Endothelial cell of umbilical vein (primary cell): ENCODE measurements around the gene BOLA2B. TPM values are rescaled to one million over a fixed set of nuclear protein-coding genes. Genes with fewer than 3 reads are reported as not detected.

Experiments used
- BruUV-seq: library from RNA; stranded (reverse); fragments of 400-500 nt; replicated peaks from 2 replicates; lab custom pipeline; 2021; lab: Mats Ljungman, UMichigan
- CTCF ChIA-PET: fragments of 300-600, 350-600 bp; sonication (Branson Sonifier 250); formaldehyde crosslinking; loops from one replicate; lab custom pipeline; 2021; ENCODE audit warnings: antibody characterized with exemption, inconsistent platforms; lab: Charles Lee
- POLR2A ChIA-PET: fragments of 300-600, 350-600 bp; sonication (Branson Sonifier 250); formaldehyde crosslinking; loops from one replicate; lab custom pipeline; 2021; ENCODE audit warnings: antibody characterized with exemption, inconsistent platforms; lab: Charles Lee
- DNase-seq: peaks from one replicate; pipeline ENCODE4 v3.0.0-alpha.2; 2011; ENCODE audit warnings: low read depth, low spot score
- FAIRE-seq: peaks from 2 replicates; lab custom pipeline; 2011; peaks lifted over from hg19 to GRCh38; lab: Jason Lieb, UNC
- H2AFZ ChIP-seq: 2 replicates; pipeline ENCODE4 v1.6.0; 2012; ENCODE audit warnings: low read depth, low read length, control low read depth, inconsistent platforms
- H3K27ac ChIP-seq: 2 replicates; pipeline ENCODE4 v1.5.1; 2011; ENCODE audit warnings: low read depth, mild to moderate bottlenecking, control low read depth, low read length, moderate library complexity; ENCODE audit not compliant: insufficient read depth
- H3K27me3 ChIP-seq, 2 experiments: 2 replicates each; pipeline versions ENCODE4 v1.6.0 to v1.6.1; 2011; ENCODE audit warnings: low read length in 2 of 2, mixed read lengths in 1 of 2; ENCODE audit not compliant: control insufficient read depth in 2 of 2, insufficient read depth in 2 of 2
- H3K36me3 ChIP-seq, 2 experiments: 2 replicates in 1 of 2; 3 replicates in 1 of 2; pipeline ENCODE4 v1.5.1; 2011; ENCODE audit warnings: low read length in 2 of 2, mild to moderate bottlenecking in 1 of 2, moderate library complexity in 1 of 2; ENCODE audit not compliant: control insufficient read depth in 2 of 2, insufficient read depth in 2 of 2; ENCODE audit errors: extremely low read depth in 1 of 2
- H3K4me1 ChIP-seq: 3 replicates; pipeline ENCODE4 v1.5.1; 2011; ENCODE audit warnings: mild to moderate bottlenecking, low read length; ENCODE audit not compliant: control insufficient read depth, insufficient read depth; ENCODE audit errors: extremely low read depth
- H3K4me2 ChIP-seq: 2 replicates; pipeline ENCODE4 v1.6.1; 2011; ENCODE audit warnings: low read length, control low read depth, mixed read lengths; ENCODE audit not compliant: insufficient read depth
- H3K4me3 ChIP-seq, 3 experiments: fragments of 200-600 bp in 1 of 3; sonication (generic), shearing (Covaris generic) in 1 of 3; replicated peaks in 1 of 3; 2 replicates each; pipeline ENCODE4 v1.5.1; 2011 to 2016; ENCODE audit warnings: control low read depth in 3 of 3, low read length in 3 of 3, mild to moderate bottlenecking in 2 of 3, inconsistent platforms in 1 of 3, low read depth in 1 of 3, moderate library complexity in 1 of 3; ENCODE audit not compliant: insufficient read depth in 1 of 3
- H3K79me2 ChIP-seq: 2 replicates; pipeline ENCODE4 v1.6.0; 2012; ENCODE audit warnings: low read length, inconsistent platforms; ENCODE audit not compliant: control insufficient read depth, insufficient read depth
- H3K9ac ChIP-seq: replicated peaks from 2 replicates; pipeline ENCODE3; 2011; ENCODE audit warnings: low read length, control low read depth; ENCODE audit not compliant: insufficient read depth; ENCODE audit errors: extremely low read depth
- H3K9me1 ChIP-seq: replicated peaks from 3 replicates; pipeline ENCODE4 v1.6.0; 2011; ENCODE audit warnings: mild to moderate bottlenecking, low read length; ENCODE audit not compliant: control insufficient read depth, insufficient read depth; ENCODE audit errors: extremely low read depth
- H3K9me3 ChIP-seq: replicated peaks from 2 replicates; pipeline ENCODE4 v1.5.1; 2012; ENCODE audit warnings: low read length, inconsistent platforms; ENCODE audit not compliant: control insufficient read depth, insufficient read depth
- H4K20me1 ChIP-seq: replicated peaks from 2 replicates; pipeline ENCODE3; 2011; ENCODE audit warnings: mild to moderate bottlenecking, low read length; ENCODE audit not compliant: control insufficient read depth, insufficient read depth; ENCODE audit errors: extremely low read depth
- EZH2 ChIP-seq: IDR thresholded peaks from 2 replicates; pipeline ENCODE4 v1.6.1; 2012; ENCODE audit warnings: borderline replicate concordance, low read depth, mild to moderate bottlenecking, moderate library complexity, low read length, inconsistent platforms; ENCODE audit not compliant: severe bottlenecking
- FOS ChIP-seq: IDR thresholded peaks from 2 replicates; pipeline ENCODE4 v1.6.1; 2011; ENCODE audit warnings: mild to moderate bottlenecking, low read length, moderate library complexity, borderline replicate concordance; ENCODE audit not compliant: insufficient read depth
- GATA2 ChIP-seq: IDR thresholded peaks from 2 replicates; pipeline ENCODE4 v1.7.0; 2011; ENCODE audit warnings: low read depth, mild to moderate bottlenecking, moderate library complexity, mixed read lengths, low read length; ENCODE audit not compliant: insufficient read length, insufficient read depth
- JUN ChIP-seq: IDR thresholded peaks from 2 replicates; pipeline ENCODE4 v1.6.1; 2011; ENCODE audit warnings: borderline replicate concordance, low read depth; ENCODE audit not compliant: insufficient read length, insufficient read depth
- MYC ChIP-seq: IDR thresholded peaks from one replicate; pipeline ENCODE4 v1.6.1; 2011; ENCODE audit warnings: mild to moderate bottlenecking, low read depth, low read length
- POLR2A ChIP-seq: IDR thresholded peaks from 2 replicates; pipeline ENCODE4 v1.6.1; 2012; ENCODE audit warnings: low read depth, mild to moderate bottlenecking, control low read depth, low read length
- POLR2AphosphoS5 ChIP-seq: IDR thresholded peaks from 2 replicates; pipeline ENCODE4 v1.6.1; 2012; ENCODE audit warnings: low read depth, mild to moderate bottlenecking, control low read depth, low read length, moderate library complexity; ENCODE audit not compliant: insufficient read depth
- dilution Hi-C: fragments of 300-500 bp; cut with MboI; formaldehyde crosslinking; loops from one replicate; pipeline ENCODE4 v1.15.0; 2019; ENCODE audit warnings: low sequenced_read_pairs; ENCODE audit not compliant: extremely low pct_ligation_motif_present
- intact Hi-C: fragments of 100-400 bp; cut with micrococcal nuclease; formaldehyde crosslinking; loops from one replicate; pipeline ENCODE4 v1.10.0; 2022
- polyA plus RNA-seq, 4 experiments: library from polyadenylated mRNA; depleted of rRNA in 3 of 4; stranded (reverse) in 3 of 4; unstranded in 1 of 4; fragments of >200 nt; gene quantifications; 2 replicates each; pipeline versions ENCODE4 v1.2.1 to v1.2.3, GENCODE V29; 2011 to 2012; ENCODE audit warnings: missing spikeins in 1 of 4
- total RNA-seq: library from RNA; stranded (reverse); gene quantifications from 2 replicates; pipeline ENCODE4 v1.2.3, GENCODE V29; 2021
- TF ChIP-seq, protein P1 (sequence below): IDR thresholded peaks from 2 replicates; pipeline ENCODE4 v1.6.1; 2011; ENCODE audit not compliant: insufficient read depth, insufficient read length
- TF ChIP-seq, protein P2 (sequence below), 2 donors: IDR thresholded peaks; 1 replicate in 1 of 2; 2 replicates in 1 of 2; pipeline ENCODE4 v1.5.1; 2011; ENCODE audit warnings: low read length in 2 of 2, mild to moderate bottlenecking in 2 of 2, moderate library complexity in 2 of 2, control low read depth in 1 of 2, inconsistent platforms in 1 of 2, low read depth in 1 of 2; ENCODE audit not compliant: insufficient read depth in 1 of 2; ENCODE audit errors: extremely low read depth in 1 of 2

The BOLA2B gene
- total and polyA plus RNA-seq, 2 donors (not counting 3 experiments of a cell fraction or from before 2014, with no cell fraction given), result 161 to 354 TPM

DNA sequence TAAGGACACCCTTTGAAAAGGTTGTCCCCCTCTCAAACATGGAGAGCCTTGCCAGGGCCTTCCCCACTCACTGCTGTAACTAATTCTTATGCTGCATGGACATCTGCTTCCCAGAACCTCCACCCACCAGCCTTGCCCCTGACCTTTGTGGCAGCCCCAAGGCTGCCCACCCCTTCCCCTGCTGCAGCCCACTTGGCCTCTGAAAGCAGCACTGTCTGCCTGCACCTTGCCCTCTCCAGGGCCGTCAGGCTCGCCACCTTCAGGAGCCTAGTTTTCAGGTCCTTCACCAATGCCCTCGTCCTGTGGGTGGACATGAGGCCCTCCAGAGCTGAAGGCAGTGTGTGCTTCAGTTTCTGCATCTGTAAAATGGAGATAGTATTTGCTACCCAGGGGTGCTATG is 12.7 kb downstream of the BOLA2B start:
- no peaks in the 10 kb centered on the region for H3K27me3 ChIP-seq
- H3K9me1 ChIP-seq, result no peaks in the 10 kb centered on the region
- dilution Hi-C loops, result no loop called here
- no peak for TF ChIP-seq POLR2AphosphoS5
- no peak overlapping the region for H3K27ac ChIP-seq
- no peak for DNase-seq
- no peaks in the 10 kb centered on the region for H3K36me3 ChIP-seq
- no peak for FAIRE-seq
- H4K20me1 ChIP-seq, result no peaks in the 10 kb centered on the region
- no peak overlapping the region for H3K4me3 ChIP-seq
- H3K9me3 ChIP-seq, result no peaks in the 10 kb centered on the region
- POLR2A ChIA-PET, result no interaction called here
- no peak overlapping the region for H2AFZ ChIP-seq
- BruUV-seq, result no TSS peak
- H3K79me2 ChIP-seq, result no peaks in the 10 kb centered on the region
- peaks cover 5% of the 10 kb centered on the region for H3K4me1 ChIP-seq
- intact Hi-C loops, result no loop called here
- H3K9ac ChIP-seq, result no peak overlapping the region
- CTCF ChIA-PET, result no interaction called here
- no peak overlapping the region for H3K4me2 ChIP-seq

DNA sequence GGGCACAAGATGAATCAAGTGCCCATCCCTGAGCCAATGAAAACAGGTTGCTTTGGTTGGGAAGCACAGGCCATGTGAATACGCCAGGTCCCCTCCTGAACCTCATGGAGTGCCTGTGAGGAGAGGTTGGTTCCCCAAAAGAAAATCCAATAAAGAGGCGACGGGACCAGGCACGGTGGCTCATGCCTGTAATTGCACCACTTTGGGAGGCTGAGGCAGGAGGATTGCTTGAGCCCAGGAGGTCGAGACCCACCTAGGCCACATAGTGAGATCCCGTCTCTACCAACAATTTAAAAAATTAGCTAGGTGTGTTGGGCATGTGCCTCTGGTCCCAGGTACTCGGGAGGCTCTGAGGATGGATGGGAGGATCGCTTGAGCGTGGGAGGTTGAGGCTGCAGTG is 13.5 kb downstream of the BOLA2B start:
- H3K4me1 ChIP-seq, result peaks cover 5% of the 10 kb centered on the region
- H3K9ac ChIP-seq, result no peak overlapping the region
- TF ChIP-seq, protein P1, sequence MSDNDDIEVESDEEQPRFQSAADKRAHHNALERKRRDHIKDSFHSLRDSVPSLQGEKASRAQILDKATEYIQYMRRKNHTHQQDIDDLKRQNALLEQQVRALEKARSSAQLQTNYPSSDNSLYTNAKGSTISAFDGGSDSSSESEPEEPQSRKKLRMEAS, result no peak
- TF ChIP-seq, protein P2, sequence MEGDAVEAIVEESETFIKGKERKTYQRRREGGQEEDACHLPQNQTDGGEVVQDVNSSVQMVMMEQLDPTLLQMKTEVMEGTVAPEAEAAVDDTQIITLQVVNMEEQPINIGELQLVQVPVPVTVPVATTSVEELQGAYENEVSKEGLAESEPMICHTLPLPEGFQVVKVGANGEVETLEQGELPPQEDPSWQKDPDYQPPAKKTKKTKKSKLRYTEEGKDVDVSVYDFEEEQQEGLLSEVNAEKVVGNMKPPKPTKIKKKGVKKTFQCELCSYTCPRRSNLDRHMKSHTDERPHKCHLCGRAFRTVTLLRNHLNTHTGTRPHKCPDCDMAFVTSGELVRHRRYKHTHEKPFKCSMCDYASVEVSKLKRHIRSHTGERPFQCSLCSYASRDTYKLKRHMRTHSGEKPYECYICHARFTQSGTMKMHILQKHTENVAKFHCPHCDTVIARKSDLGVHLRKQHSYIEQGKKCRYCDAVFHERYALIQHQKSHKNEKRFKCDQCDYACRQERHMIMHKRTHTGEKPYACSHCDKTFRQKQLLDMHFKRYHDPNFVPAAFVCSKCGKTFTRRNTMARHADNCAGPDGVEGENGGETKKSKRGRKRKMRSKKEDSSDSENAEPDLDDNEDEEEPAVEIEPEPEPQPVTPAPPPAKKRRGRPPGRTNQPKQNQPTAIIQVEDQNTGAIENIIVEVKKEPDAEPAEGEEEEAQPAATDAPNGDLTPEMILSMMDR (IDR thresholded peaks at IDR 0.05; ENCODE audit: extremely low read depth in 1 of 2, insufficient read depth in 1 of 2, low read depth in 1 of 2, low read length in 2 of 2), result no peak
- no peak for TF ChIP-seq GATA2
- TF ChIP-seq JUN, result no peak
- no peak for TF ChIP-seq EZH2
- TF ChIP-seq FOS, result no peak
- no peak for TF ChIP-seq MYC
- TF ChIP-seq POLR2A, result no peak
- no peak for TF ChIP-seq POLR2AphosphoS5
- no peaks in the 10 kb centered on the region for H3K9me3 ChIP-seq
- no peaks in the 10 kb centered on the region for H3K27me3 ChIP-seq
- dilution Hi-C loops, result no loop called here
- no peak overlapping the region for H3K4me2 ChIP-seq
- no peak overlapping the region for H3K4me3 ChIP-seq
- H3K9me1 ChIP-seq, result no peaks in the 10 kb centered on the region
- H3K27ac ChIP-seq, result no peak overlapping the region
- FAIRE-seq, result no peak
- ChIA-PET CTCF (interaction anchor here (0.6 to 1.4 kb wide), 2 partner anchors 88 to 552 kb away, joined by 3 to 5 read pairs; partner anchors contain the start of gene TBX6), POLR2A (no interaction called here)
- H4K20me1 ChIP-seq, result no peaks in the 10 kb centered on the region
- H3K36me3 ChIP-seq, result no peaks in the 10 kb centered on the region
- no peaks in the 10 kb centered on the region for H3K79me2 ChIP-seq
- intact Hi-C loops, result no loop called here
- H2AFZ ChIP-seq, result no peak overlapping the region
- no peak for DNase-seq
- BruUV-seq, result no TSS peak
